Activated CD4-positive, alpha-beta T cell treated with anti-CD3 and anti-CD28 coated beads, Interleukin-2, amount 50 U/mL, for 24 hours (primary cell): ENCODE measurements around the gene CD177.
"Not testable (repeated sequence)": the region's sequence is repeated elsewhere in the genome, so short reads cannot be mapped to it uniquely, and the experiment has no call there.

ENCODE experiments used
- DNase-seq, 2 donors: peaks; one replicate each; pipeline ENCODE4 v3.0.0-alpha.2; 2020; ENCODE audit warnings: low read depth in 1 of 2, low spot score in 1 of 2

CD177 gene, protein sequence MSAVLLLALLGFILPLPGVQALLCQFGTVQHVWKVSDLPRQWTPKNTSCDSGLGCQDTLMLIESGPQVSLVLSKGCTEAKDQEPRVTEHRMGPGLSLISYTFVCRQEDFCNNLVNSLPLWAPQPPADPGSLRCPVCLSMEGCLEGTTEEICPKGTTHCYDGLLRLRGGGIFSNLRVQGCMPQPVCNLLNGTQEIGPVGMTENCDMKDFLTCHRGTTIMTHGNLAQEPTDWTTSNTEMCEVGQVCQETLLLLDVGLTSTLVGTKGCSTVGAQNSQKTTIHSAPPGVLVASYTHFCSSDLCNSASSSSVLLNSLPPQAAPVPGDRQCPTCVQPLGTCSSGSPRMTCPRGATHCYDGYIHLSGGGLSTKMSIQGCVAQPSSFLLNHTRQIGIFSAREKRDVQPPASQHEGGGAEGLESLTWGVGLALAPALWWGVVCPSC

GRCh38 chr19:43353606-43354304 is at the start of gene CD177:
Gene CD177 (plus strand): TSS chr19:43353686. CDS start chr19:43353715, 29 bp downstream.
- DNase-seq = no peak

DNA sequence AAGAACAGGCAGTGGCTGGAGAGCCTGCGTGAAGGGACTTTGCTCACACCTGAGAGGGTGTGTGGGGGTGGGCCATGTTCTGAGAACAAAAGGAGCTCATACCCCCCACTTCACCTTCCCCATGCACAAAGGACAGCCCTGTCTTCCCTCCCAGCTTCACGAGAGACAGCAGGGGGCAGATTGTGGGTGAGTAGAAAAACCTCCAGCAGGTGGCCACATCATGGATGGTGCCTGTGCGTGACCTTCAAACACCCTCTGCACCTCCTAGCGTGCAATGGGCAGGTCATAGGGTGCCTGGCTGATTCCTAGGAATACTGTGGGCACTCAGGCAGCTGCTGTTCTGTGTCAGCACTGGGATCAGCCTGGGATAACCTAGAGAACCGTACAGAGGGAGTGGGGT is 47.8 kb upstream of the CD177 start:
- DNase-seq = no peak

GRCh38 chr19:43306097-43306496 is 47.4 kb upstream of the CD177 start:
- no peak for DNase-seq

GRCh38 chr19:43308244-43308815 is 45.2 kb upstream of the CD177 start:
- no peak for DNase-seq

GRCh38 chr19:43309466-43309865 is 44.0 kb upstream of the CD177 start:
- DNase-seq = no peak

DNA sequence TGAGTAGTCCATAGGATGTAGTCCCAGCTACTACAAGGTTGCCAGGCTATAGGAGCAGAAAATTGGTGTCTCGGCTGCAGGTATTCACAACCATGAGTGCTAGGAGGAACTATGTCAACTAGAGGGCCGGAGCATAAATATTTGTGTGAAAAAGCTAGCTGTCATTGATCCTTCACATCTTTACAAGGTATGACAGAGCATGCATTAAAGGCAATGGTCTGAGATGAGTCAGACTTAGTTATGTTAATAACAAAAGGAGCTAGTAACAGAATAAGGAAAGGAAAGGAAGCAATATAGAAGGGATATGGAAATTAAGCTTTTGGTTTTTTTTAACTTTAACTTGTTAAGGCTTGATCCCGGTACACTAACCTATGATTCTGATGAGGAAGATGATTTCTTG is 43.3 kb upstream of the CD177 start:
- no peak for DNase-seq

DNA sequence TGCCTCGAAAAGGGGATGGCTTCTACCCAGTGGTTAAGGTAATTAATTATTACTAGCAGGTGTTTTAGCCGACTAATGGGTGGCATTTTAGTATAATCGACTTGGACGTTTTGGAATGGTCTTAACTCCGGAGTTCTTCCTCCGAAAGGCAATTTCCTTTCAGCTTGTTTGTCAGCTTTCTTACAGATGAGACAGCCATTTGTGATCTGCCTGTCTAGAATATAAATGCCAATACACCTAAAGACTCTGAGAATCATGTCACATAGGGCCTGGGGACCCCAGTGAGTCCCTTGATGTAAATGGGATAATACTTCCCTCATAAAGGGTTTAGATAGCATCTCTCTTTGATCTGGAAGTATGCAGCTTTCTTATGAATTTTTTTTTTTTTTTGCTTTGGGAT is 42.2 kb upstream of the CD177 start:
- DNase-seq = no peak

GRCh38 chr19:43311706-43312105 is 41.8 kb upstream of the CD177 start:
- DNase-seq = no peak

DNA sequence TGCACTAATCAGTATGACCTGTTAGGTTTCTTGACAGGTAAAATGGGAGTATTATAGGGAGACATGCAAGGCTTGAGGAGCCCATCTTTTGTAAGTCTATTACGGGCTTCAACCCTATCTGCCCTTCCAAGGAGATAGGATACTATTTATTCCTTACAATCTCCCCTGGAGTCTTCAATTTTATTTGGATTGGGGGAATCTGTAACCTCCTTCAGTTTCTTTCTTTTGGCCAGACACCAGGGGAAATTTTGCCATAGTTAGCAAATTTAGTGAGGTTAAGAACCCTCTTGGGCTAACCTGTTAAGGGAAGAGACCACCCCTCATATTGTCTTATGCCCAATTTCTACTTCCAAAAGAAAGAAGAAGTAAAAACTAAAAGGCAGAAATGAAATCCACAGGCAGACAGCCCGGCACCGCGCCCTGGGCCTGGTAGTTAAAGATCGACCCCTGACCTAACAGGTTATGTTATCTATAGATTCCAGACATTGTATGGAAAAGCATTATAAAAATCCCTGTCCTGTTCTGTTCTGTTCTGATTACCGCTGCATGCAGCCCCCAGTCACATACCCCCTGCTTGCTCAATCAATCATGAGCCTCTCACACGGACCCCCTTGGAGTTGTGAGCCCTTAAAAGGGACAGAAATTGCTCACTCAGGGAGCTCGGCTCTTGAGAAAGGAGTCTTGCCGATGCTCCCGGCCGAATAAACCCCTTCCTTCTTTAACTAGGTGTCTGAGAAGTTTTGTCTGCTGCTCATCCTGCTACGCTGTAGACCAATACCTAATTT is 39.6 kb upstream of the CD177 start:
- no peak for DNase-seq

DNA sequence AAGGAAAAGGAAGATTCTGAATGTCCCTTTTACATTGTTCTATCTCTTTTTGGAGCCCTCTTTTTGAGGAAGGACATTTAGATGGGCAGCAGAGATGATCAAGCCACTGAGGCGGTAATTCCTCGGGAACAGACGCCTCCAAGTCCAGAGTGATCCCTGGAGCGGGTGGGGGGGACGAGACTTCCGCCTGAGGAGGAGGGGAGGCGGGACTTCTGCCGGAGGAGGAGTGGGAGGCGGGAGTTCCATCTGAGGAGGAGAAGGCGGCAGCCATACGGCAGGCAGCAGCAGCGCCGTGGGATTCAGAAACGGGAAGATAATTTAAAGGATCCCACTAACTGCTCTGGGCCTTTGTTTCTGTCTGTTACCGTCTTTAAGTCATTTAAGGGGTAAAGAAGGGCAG is 37.6 kb upstream of the CD177 start:
- no peak for DNase-seq

- no peak for DNase-seq
Observed at GRCh38 chr19:43316591-43317319, 36.7 kb upstream of the CD177 start.

DNA sequence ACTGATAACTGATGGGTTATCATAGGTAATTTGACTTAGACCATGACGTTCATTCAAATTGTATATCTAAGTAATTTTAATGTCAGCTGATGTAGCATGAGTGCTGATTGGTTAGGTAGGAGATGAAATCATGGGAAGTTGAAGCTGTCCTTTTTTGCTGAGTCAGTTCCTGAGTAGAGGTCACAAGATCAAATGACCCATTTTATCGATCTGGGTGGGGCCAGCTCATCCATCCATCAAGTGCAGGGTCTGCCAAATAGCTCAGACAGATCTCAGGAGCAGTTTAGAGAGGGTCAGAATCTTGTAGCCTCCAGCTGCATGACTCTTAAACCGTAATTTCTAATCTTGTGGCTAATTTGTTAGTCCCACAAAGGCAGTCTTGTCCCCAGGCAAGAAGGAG is 35.3 kb upstream of the CD177 start:
- DNase-seq = no peak

DNA sequence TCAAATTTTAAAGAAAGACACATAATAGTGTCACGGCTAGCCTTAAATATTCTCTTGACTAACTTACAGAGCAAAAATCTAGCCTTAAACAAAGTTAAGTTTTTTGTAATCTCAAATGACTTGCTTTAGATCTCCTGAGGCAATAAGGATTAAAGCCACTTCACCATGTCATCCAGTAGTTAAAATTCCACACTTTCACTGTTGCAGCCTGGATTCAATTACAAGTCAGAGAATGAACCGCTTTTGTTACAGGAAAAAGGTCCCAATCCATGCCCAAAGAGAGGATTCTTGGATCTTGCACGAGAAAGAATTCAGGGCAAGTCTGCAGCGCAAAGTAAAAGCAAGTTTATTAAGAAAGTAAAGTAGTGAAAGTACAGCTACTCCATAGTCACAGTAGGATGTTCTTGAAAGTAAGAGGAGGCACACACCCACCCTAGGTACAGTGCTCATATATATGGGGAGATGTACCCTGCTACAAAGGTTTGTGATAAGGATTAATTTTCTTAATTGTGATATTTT is 34.6 kb upstream of the CD177 start:
- no peak for DNase-seq

GRCh38 chr19:43320546-43320945 is 32.9 kb upstream of the CD177 start:
- DNase-seq = no peak

- not testable (repeated sequence) for DNase-seq
Observed at GRCh38 chr19:43326761-43327160, 26.7 kb upstream of the CD177 start.

DNA sequence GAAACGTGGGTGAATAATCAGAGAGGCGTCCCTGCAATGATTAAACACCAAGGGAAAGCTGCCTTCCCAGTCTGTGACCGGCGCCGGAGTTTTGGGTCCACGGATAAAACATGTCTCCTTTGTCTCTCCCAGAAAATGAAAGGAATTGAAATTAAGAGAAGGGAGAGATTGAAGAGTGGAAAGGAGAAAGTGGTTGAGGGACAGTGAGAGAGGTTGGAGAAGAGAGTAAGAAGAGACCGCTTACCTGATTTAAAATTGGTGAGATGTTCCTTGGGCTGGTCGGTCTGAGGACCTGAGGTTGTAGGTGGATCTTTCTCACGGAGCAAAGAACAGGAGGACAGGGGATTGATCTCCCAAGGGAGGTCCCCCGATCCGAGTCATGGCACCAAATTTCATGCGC is 24.9 kb upstream of the CD177 start:
- DNase-seq = not testable (repeated sequence)

DNA sequence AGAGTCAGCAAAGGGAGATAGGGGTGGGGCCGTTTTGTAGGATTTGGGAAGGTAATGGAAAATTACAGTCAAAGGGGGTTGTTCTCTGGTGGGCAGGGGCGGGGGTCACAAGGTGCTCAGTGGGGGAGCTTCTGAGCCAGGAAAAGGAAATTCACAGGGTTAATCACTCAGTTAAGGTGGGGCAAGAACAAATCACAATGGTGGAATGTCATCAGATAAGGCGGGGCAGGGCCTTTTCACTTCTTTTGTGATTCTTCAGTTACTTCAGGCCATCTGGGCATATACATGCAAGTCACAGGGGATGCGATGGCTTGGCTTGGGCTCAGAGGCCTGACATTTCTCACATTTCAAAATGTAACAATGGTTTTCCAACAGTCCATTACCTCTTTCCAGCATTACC is 24.4 kb upstream of the CD177 start:
- not testable (repeated sequence) for DNase-seq

DNA sequence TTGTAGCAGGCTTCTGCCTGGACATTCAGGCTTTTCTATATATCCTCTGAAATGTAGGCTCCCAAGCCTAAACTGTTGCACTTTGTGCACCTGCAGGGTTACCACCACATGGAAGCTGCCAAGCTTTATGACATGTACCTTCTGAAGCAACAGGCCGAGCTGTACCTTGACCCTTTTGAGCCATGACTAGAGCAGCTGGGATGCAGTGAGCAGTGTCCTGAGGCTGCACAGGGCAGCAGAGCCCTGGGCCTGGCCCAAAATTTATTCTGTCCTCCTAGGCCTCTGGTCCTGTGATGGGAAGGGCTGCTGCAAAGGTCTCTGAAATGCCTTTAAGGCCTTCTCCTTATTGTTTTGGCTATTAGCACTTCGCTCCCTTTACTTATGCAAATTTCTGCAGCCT is 23.5 kb upstream of the CD177 start:
- no peak for DNase-seq

DNA sequence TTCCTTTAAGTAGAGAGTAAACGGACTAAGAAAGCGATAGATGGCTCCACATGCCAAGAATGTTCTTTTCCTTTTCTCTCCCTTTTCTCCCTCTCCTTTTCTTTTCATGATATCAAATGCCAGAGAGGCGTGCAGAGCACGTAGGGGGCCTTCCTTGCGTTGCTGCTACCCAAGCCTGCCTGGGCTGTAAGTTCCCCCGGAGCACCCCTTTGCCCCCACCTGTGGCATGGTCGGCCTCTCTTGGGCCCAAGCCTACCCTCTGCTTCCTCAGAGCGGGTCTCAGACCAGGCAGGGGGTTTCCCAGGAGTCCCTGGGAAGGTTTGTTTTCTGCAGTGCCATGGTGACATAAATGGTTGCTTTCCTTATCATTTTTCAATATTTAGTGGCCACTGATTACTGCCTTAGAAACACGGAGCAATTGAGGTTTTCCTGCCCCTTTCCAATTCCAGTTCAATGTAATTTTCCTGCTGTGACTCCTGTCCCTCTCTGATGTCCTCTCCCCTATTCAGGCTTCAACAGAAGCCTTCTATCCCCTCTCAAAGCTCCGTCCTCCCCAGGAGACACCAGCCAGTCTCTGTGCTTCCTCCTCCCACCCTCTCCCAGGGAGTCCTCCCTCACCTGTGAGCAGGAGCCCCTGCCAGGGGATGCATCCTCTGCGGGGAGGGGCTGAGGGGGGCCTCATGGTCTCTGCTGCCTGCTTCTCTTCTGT is 22.6 kb upstream of the CD177 start:
- DNase-seq = no peak

- no peak for DNase-seq
Observed at GRCh38 chr19:43331435-43332010, 22.0 kb upstream of the CD177 start.
